SK-N-SH (cell line): ENCODE results near the gene BMP4. TPM values are rescaled to one million over a fixed set of nuclear protein-coding genes. Genes with fewer than 3 reads are reported as not detected.
A peak's percentile ranks its signal among the peaks of the same experiment; 100 is the strongest.

ENCODE experiments used
- CTCF ChIA-PET: fragments of 300-600, 350-600 bp; formaldehyde crosslinking; extraction: SDS; loops from one replicate; lab custom pipeline; 2021; lab: Yijun Ruan, JAX
- POLR2A ChIA-PET: fragments of 350-600 bp; sonication (Branson Sonifier 250); formaldehyde crosslinking; extraction: SDS; loops from one replicate; lab custom pipeline; 2020; ENCODE audit warnings: antibody characterized with exemption, inconsistent platforms; lab: Yijun Ruan, JAX
- DNase-seq: peaks from one replicate; pipeline ENCODE4 v3.0.0; 2012
- H2AFZ ChIP-seq: fragments of 200-600 bp; sonication (generic); 2 replicates; pipeline ENCODE4 v1.8.1; 2016; ENCODE audit warnings: antibody characterized with exemption, mild to moderate bottlenecking, low read depth
- H3F3A ChIP-seq: fragments of 200-600 bp; sonication (generic); replicated peaks from 2 replicates; pipeline ENCODE3; 2016; ENCODE audit warnings: antibody characterized with exemption, mild to moderate bottlenecking; ENCODE audit not compliant: insufficient read depth
- H3K27ac ChIP-seq, 2 experiments: fragments of 200-500 bp in 1 of 2; fragments of 200-600 bp in 1 of 2; sonication (Bioruptor generic) in 1 of 2; sonication (generic), shearing (Covaris generic) in 1 of 2; 2 replicates each; pipeline versions ENCODE4 v1.5.1 to v1.6.1; 2014 to 2016; ENCODE audit warnings: low read depth in 2 of 2, inconsistent platforms in 1 of 2, low read length in 1 of 2, mild to moderate bottlenecking in 1 of 2, mixed read lengths in 1 of 2
- H3K27me3 ChIP-seq: fragments of 200-600 bp; sonication (generic), shearing (Covaris generic); 2 replicates; pipeline ENCODE4 v1.6.1; 2016; ENCODE audit warnings: mixed run types; ENCODE audit not compliant: insufficient read depth
- H3K36me3 ChIP-seq, 2 experiments: fragments of 200-500 bp in 1 of 2; fragments of 200-600 bp in 1 of 2; sonication (Bioruptor generic) in 1 of 2; sonication (generic) in 1 of 2; replicated peaks in 1 of 2; 2 replicates each; pipeline versions ENCODE3 to v1.5.1; 2014 to 2016; ENCODE audit warnings: low read length in 1 of 2, mild to moderate bottlenecking in 1 of 2; ENCODE audit not compliant: insufficient read depth in 2 of 2, control insufficient read depth in 1 of 2
- H3K4me1 ChIP-seq, 2 experiments: fragments of 200-500 bp in 1 of 2; fragments of 200-600 bp in 1 of 2; sonication (Bioruptor generic) in 1 of 2; sonication (generic), shearing (Covaris generic) in 1 of 2; 2 replicates each; pipeline versions ENCODE4 v1.5.1 to v1.6.1; 2014 to 2016; ENCODE audit warnings: low read depth in 1 of 2, low read length in 1 of 2, mixed run types in 1 of 2; ENCODE audit not compliant: insufficient read depth in 2 of 2, control insufficient read depth in 1 of 2
- H3K4me2 ChIP-seq: fragments of 200-600 bp; sonication (generic), shearing (Covaris generic); 2 replicates; pipeline ENCODE4 v1.6.1; 2017; ENCODE audit warnings: mixed run types
- H3K4me3 ChIP-seq, 2 experiments: fragments of 200-500 bp in 1 of 2; fragments of 200-600 bp in 1 of 2; sonication (Bioruptor generic) in 1 of 2; sonication (generic), shearing (Covaris generic) in 1 of 2; 2 replicates each; pipeline versions ENCODE4 v1.5.1 to v1.8.1; 2014 to 2016; ENCODE audit warnings: low read depth in 2 of 2, inconsistent platforms in 1 of 2, low read length in 1 of 2, mild to moderate bottlenecking in 1 of 2, mixed read lengths in 1 of 2, moderate library complexity in 1 of 2
- H3K79me2 ChIP-seq: fragments of 200-600 bp; sonication (generic); 2 replicates; pipeline ENCODE4 v1.8.1; 2017; ENCODE audit warnings: mild to moderate bottlenecking; ENCODE audit not compliant: insufficient read depth
- H3K9ac ChIP-seq: fragments of 200-600 bp; sonication (generic); 2 replicates; pipeline ENCODE4 v1.6.1; 2017; ENCODE audit warnings: mixed run types
- H3K9me2 ChIP-seq: fragments of 200-600 bp; sonication (generic); 2 replicates; pipeline ENCODE4 v1.6.1; 2017; ENCODE audit warnings: mixed run types
- H3K9me3 ChIP-seq: fragments of 200-600 bp; sonication (generic); 2 replicates; pipeline ENCODE4 v1.6.1; 2017; ENCODE audit warnings: mixed run types, mild to moderate bottlenecking, moderate library complexity
- H4K20me1 ChIP-seq: fragments of 200-600 bp; sonication (generic); 2 replicates; pipeline ENCODE4 v1.6.1; 2017; ENCODE audit warnings: mild to moderate bottlenecking, mixed run types; ENCODE audit not compliant: insufficient read depth
- ELF1 ChIP-seq: IDR thresholded peaks from 2 replicates; pipeline ENCODE4 v1.4.0; 2012
- EP300 ChIP-seq, 2 experiments: IDR thresholded peaks; 2 replicates each; pipeline versions ENCODE4 v1.4.0 to v1.6.1; 2012; ENCODE audit warnings: borderline replicate concordance in 1 of 2, low read depth in 1 of 2, low read length in 1 of 2
- EZH2phosphoT487 ChIP-seq: fragments of 200-600 bp; sonication (generic); IDR thresholded peaks from 2 replicates; pipeline ENCODE4 v1.6.1; 2017; ENCODE audit warnings: low read depth, mixed run types, mild to moderate bottlenecking, antibody characterized with exemption, moderate library complexity, borderline replicate concordance
- FOXM1 ChIP-seq: IDR thresholded peaks from 2 replicates; pipeline ENCODE4 v1.4.0; 2012; ENCODE audit warnings: low read depth, mild to moderate bottlenecking
- GATA2 ChIP-seq: sonication (generic); formaldehyde crosslinking; IDR thresholded peaks from 2 replicates; pipeline ENCODE4 v1.5.0; 2020; ENCODE audit warnings: mild to moderate bottlenecking, missing genetic modification reagents
- MEF2A ChIP-seq: IDR thresholded peaks from 2 replicates; pipeline ENCODE4 v1.4.0; 2012; ENCODE audit warnings: low read depth, borderline replicate concordance
- MXI1 ChIP-seq: IDR thresholded peaks from 2 replicates; pipeline ENCODE4 v1.6.1; 2012; ENCODE audit warnings: mild to moderate bottlenecking, low read depth, low read length, improper control_type of control experiment
- NRF1 ChIP-seq: IDR thresholded peaks from 2 replicates; pipeline ENCODE4 v1.6.1; 2012; ENCODE audit warnings: low read depth, mild to moderate bottlenecking, low read length
- RAD21 ChIP-seq: IDR thresholded peaks from 2 replicates; pipeline ENCODE4 v1.6.1; 2012; ENCODE audit warnings: mild to moderate bottlenecking, low read length
- RCOR1 ChIP-seq: fragments of 150-350 bp; IDR thresholded peaks from 2 replicates; pipeline ENCODE4 v1.6.1; 2017; ENCODE audit warnings: antibody characterized with exemption, low read length
- SIN3A ChIP-seq: IDR thresholded peaks from 2 replicates; pipeline ENCODE4 v1.6.1; 2012; ENCODE audit warnings: low read depth, mild to moderate bottlenecking, low read length, moderate library complexity, borderline replicate concordance
- SMC3 ChIP-seq: IDR thresholded peaks from 2 replicates; pipeline ENCODE4 v1.6.1; 2012; ENCODE audit warnings: low read depth, low read length, improper control_type of control experiment
- YY1 ChIP-seq: IDR thresholded peaks from 2 replicates; pipeline ENCODE4 v1.4.0; 2012; ENCODE audit warnings: low read depth, mild to moderate bottlenecking
- WGBS: methylation state at CpG from one replicate; pipeline ENCODE4 v1.1.6; 2017; ENCODE audit warnings: low lambda C conversion rate; 5-methylcytosine and 5-hydroxymethylcytosine counted together
- polyA plus RNA-seq, 3 experiments: library from polyadenylated mRNA; depleted of rRNA; stranded (reverse); fragments of >200 nt; gene quantifications; 2 replicates each; pipeline ENCODE4 v1.2.3, GENCODE V29; 2012
- TF ChIP-seq, protein P1 (sequence below): IDR thresholded peaks from 2 replicates; pipeline ENCODE4; 2012
- TF ChIP-seq, protein P2 (sequence below): fragments of 200-600 bp; sonication (generic); IDR thresholded peaks from 2 replicates; pipeline ENCODE4 v1.6.1; 2017; ENCODE audit warnings: antibody characterized with exemption, mild to moderate bottlenecking, moderate library complexity
- TF ChIP-seq, protein P3 (sequence below): IDR thresholded peaks from 2 replicates; pipeline ENCODE4 v1.4.0; 2012; ENCODE audit warnings: low read depth, borderline replicate concordance
- TF ChIP-seq, protein P4 (sequence below): fragments of 150-350 bp; IDR thresholded peaks from 2 replicates; pipeline ENCODE4 v1.6.1; 2017; ENCODE audit warnings: antibody characterized with exemption, low read length, low read depth, borderline replicate concordance
- TF ChIP-seq, protein P5 (sequence below): IDR thresholded peaks from 2 replicates; pipeline ENCODE4 v1.6.1; 2012; ENCODE audit warnings: mild to moderate bottlenecking, low read depth, low read length, moderate library complexity
- TF ChIP-seq, protein P6 (sequence below): IDR thresholded peaks from 2 replicates; pipeline ENCODE4 v1.4.0; 2012; ENCODE audit warnings: low read depth

The BMP4 gene
- polyA plus RNA-seq, 1 of the 3 experiments (the other 2 are of a cell fraction): not detected

DNA sequence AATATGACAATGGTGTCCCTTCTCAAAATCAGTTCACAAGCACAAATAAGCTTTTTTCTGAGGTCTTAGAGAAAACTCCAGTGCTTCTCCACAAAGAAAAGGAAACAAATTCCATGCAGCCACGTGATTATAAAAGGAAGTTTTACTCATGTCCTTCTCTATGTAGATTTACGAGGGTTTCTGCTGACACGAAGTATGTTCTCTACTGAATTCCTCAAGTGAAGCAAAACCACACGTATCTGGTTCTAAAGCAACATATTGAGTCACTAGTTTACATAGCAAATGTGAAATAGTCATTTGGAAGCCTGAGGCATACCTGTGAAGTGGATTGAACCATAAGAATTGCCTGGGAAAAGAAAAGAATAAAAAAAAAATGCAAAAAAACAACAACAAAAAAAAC is 31.9 kb downstream of the BMP4 start:
- Histone ChIP-seq H3K4me1 (no peaks in the 10 kb centered on the region), H4K20me1 (no peaks in the 10 kb centered on the region), H3K4me2 (0 out of 2 replicates have a peak overlapping the region, but pooled peaks have one; percentile 11), H3F3A (no peaks in the 10 kb centered on the region), H3K79me2 (no peaks in the 10 kb centered on the region), H3K9me3 (no peaks in the 10 kb centered on the region), H3K27me3 (peaks cover 16% of the 10 kb centered on the region; the same call in 1 of the 2 replicates), H2AFZ (no peak overlapping the region), H3K9ac (no peak overlapping the region), H3K36me3 (no peaks in the 10 kb centered on the region), H3K4me3 (no peak overlapping the region), H3K9me2 (no peaks in the 10 kb centered on the region)
- under 1% methylated on average over 4 of the region's 4 CpGs for WGBS
- CTCF ChIA-PET: interaction anchor here (1.3 kb wide), 1 partner anchor 32 kb away, joined by 3 read pairs; the partner anchor contains the start of gene BMP4
- TF ChIP-seq YY1 (no peak), RAD21 (no peak), NRF1 (no peak), SMC3 (no peak), ELF1 (no peak), RCOR1 (no peak), MEF2A (no peak), MXI1 (no peak), FOXM1 (no peak), SIN3A (no peak), GATA2 (no peak), EP300 (IDR thresholded peaks at IDR 0.05; ENCODE audit: borderline replicate concordance in 1 of 2, low read depth in 1 of 2, low read length in 1 of 2) (no peak), EZH2phosphoT487 (no peak)
- TF ChIP-seq, protein P1, sequence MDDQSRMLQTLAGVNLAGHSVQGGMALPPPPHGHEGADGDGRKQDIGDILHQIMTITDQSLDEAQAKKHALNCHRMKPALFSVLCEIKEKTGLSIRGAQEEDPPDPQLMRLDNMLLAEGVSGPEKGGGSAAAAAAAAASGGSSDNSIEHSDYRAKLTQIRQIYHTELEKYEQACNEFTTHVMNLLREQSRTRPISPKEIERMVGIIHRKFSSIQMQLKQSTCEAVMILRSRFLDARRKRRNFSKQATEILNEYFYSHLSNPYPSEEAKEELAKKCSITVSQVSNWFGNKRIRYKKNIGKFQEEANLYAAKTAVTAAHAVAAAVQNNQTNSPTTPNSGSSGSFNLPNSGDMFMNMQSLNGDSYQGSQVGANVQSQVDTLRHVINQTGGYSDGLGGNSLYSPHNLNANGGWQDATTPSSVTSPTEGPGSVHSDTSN: no peak
- TF ChIP-seq, protein P2, sequence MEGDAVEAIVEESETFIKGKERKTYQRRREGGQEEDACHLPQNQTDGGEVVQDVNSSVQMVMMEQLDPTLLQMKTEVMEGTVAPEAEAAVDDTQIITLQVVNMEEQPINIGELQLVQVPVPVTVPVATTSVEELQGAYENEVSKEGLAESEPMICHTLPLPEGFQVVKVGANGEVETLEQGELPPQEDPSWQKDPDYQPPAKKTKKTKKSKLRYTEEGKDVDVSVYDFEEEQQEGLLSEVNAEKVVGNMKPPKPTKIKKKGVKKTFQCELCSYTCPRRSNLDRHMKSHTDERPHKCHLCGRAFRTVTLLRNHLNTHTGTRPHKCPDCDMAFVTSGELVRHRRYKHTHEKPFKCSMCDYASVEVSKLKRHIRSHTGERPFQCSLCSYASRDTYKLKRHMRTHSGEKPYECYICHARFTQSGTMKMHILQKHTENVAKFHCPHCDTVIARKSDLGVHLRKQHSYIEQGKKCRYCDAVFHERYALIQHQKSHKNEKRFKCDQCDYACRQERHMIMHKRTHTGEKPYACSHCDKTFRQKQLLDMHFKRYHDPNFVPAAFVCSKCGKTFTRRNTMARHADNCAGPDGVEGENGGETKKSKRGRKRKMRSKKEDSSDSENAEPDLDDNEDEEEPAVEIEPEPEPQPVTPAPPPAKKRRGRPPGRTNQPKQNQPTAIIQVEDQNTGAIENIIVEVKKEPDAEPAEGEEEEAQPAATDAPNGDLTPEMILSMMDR: no peak
- TF ChIP-seq, protein P3, sequence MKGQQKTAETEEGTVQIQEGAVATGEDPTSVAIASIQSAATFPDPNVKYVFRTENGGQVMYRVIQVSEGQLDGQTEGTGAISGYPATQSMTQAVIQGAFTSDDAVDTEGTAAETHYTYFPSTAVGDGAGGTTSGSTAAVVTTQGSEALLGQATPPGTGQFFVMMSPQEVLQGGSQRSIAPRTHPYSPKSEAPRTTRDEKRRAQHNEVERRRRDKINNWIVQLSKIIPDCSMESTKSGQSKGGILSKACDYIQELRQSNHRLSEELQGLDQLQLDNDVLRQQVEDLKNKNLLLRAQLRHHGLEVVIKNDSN: no peak
- TF ChIP-seq, protein P4, sequence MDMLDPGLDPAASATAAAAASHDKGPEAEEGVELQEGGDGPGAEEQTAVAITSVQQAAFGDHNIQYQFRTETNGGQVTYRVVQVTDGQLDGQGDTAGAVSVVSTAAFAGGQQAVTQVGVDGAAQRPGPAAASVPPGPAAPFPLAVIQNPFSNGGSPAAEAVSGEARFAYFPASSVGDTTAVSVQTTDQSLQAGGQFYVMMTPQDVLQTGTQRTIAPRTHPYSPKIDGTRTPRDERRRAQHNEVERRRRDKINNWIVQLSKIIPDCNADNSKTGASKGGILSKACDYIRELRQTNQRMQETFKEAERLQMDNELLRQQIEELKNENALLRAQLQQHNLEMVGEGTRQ: no peak
- TF ChIP-seq, protein P5, sequence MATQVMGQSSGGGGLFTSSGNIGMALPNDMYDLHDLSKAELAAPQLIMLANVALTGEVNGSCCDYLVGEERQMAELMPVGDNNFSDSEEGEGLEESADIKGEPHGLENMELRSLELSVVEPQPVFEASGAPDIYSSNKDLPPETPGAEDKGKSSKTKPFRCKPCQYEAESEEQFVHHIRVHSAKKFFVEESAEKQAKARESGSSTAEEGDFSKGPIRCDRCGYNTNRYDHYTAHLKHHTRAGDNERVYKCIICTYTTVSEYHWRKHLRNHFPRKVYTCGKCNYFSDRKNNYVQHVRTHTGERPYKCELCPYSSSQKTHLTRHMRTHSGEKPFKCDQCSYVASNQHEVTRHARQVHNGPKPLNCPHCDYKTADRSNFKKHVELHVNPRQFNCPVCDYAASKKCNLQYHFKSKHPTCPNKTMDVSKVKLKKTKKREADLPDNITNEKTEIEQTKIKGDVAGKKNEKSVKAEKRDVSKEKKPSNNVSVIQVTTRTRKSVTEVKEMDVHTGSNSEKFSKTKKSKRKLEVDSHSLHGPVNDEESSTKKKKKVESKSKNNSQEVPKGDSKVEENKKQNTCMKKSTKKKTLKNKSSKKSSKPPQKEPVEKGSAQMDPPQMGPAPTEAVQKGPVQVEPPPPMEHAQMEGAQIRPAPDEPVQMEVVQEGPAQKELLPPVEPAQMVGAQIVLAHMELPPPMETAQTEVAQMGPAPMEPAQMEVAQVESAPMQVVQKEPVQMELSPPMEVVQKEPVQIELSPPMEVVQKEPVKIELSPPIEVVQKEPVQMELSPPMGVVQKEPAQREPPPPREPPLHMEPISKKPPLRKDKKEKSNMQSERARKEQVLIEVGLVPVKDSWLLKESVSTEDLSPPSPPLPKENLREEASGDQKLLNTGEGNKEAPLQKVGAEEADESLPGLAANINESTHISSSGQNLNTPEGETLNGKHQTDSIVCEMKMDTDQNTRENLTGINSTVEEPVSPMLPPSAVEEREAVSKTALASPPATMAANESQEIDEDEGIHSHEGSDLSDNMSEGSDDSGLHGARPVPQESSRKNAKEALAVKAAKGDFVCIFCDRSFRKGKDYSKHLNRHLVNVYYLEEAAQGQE: no peak
- TF ChIP-seq, protein P6, sequence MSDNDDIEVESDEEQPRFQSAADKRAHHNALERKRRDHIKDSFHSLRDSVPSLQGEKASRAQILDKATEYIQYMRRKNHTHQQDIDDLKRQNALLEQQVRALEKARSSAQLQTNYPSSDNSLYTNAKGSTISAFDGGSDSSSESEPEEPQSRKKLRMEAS: no peak
- TF ChIP-seq, all 33 proteins: peak for 0
- POLR2A ChIA-PET: no interaction called here
- DNase-seq: no peak
- H3K27ac ChIP-seq: no peak overlapping the region
